Measurements from ENCODE around the gene LSM7. TPM values are rescaled to one million over a fixed set of nuclear protein-coding genes. Genes with fewer than 3 reads are reported as not detected.

Gene LSM7
- total RNA-seq, 3 donors from 2014 or later (not counting 1 experiment from before 2014, with no cell fraction given): 52.0 to 80.2 (median 77.4) TPM

- 93% methylated on average over 38 of the region's 38 CpGs for WGBS (ENCODE audit: insufficient coverage)
- intact Hi-C loops (cut with micrococcal nuclease): no loop called here
- DNase-seq: no peak
Observed at GRCh38 chr19:2340496-2341243, 12.3 kb upstream of the LSM7 start.

GRCh38 chr19:2339644-2340310 lies 11.4 kb upstream of the LSM7 start:
- H3K4me3 Mint-ChIP-seq: no peak overlapping the region
- TF ChIP-seq CTCF (IDR thresholded peaks at IDR 0.05): no peak
- Histone ChIP-seq H3K27ac (ENCODE audit: low read length) (no peak overlapping the region), H3K4me3 (ENCODE audit: low read length) (no peak overlapping the region), H3K27me3 (ENCODE audit: control insufficient read depth, insufficient read depth, low read length) (no peaks in the 10 kb centered on the region), H3K9me3 (ENCODE audit: control insufficient read depth, insufficient read depth, low read length) (no peaks in the 10 kb centered on the region), H3K4me1 (ENCODE audit: control insufficient read depth, insufficient read depth, low read length) (no peaks in the 10 kb centered on the region), H3K36me3 (ENCODE audit: control insufficient read depth, insufficient read depth, low read length) (peaks cover 17% of the 10 kb centered on the region)
- H3K27ac Mint-ChIP-seq: no peak overlapping the region
- 98% methylated on average over 52 of the region's 52 CpGs for WGBS (ENCODE audit: insufficient coverage)
- no peaks in the 10 kb centered on the region for H3K27me3 Mint-ChIP-seq (ENCODE audit: low read depth in 2 of 2)
- peaks cover 0 to 16% of the 10 kb centered on the region in 2 donors for H3K4me1 Mint-ChIP-seq
- ATAC-seq (no peak), DNase-seq (no peak)
- intact Hi-C loops (cut with micrococcal nuclease): no loop called here
- H3K9me3 Mint-ChIP-seq: no peaks in the 10 kb centered on the region
- H3K36me3 Mint-ChIP-seq: no peaks in the 10 kb centered on the region

More at GRCh38 chr19:2340496-2341243, 12.3 kb upstream of the LSM7 start:
- Mint-ChIP-seq H3K4me1 (peaks cover 0 to 12% of the 10 kb centered on the region in 2 donors), H3K27me3 (ENCODE audit: low read depth in 2 of 2) (no peaks in the 10 kb centered on the region), H3K36me3 (no peaks in the 10 kb centered on the region), H3K9me3 (no peaks in the 10 kb centered on the region), H3K4me3 (no peak overlapping the region), H3K27ac (no peak overlapping the region)
- Histone ChIP-seq H3K27ac (ENCODE audit: low read length) (no peak overlapping the region), H3K4me1 (ENCODE audit: control insufficient read depth, insufficient read depth, low read length) (no peaks in the 10 kb centered on the region), H3K36me3 (ENCODE audit: control insufficient read depth, insufficient read depth, low read length) (peaks cover 17% of the 10 kb centered on the region), H3K9me3 (ENCODE audit: control insufficient read depth, insufficient read depth, low read length) (no peaks in the 10 kb centered on the region), H3K27me3 (ENCODE audit: control insufficient read depth, insufficient read depth, low read length) (no peaks in the 10 kb centered on the region), H3K4me3 (ENCODE audit: low read length) (no peak overlapping the region)
- no peak for TF ChIP-seq CTCF (IDR thresholded peaks at IDR 0.05)
- ATAC-seq: no peak

GRCh38 chr19:2338751-2339643 lies 10.6 kb upstream of the LSM7 start:
- DNase-seq (no peak), ATAC-seq (no peak)
- Mint-ChIP-seq H3K36me3 (no peaks in the 10 kb centered on the region), H3K9me3 (no peaks in the 10 kb centered on the region), H3K27me3 (ENCODE audit: low read depth in 2 of 2) (no peaks in the 10 kb centered on the region), H3K27ac (no peak overlapping the region), H3K4me3 (no peak overlapping the region), H3K4me1 (peaks cover 0 to 16% of the 10 kb centered on the region in 2 donors)
- peaks cover 14% of the 10 kb centered on the region for H3K36me3 ChIP-seq (ENCODE audit: control insufficient read depth, insufficient read depth, low read length)
- no peak for TF ChIP-seq CTCF (IDR thresholded peaks at IDR 0.05)
- intact Hi-C loops (cut with micrococcal nuclease): no loop called here
- peaks cover 3% of the 10 kb centered on the region for H3K4me1 ChIP-seq (ENCODE audit: control insufficient read depth, insufficient read depth, low read length)
- H3K9me3 ChIP-seq (ENCODE audit: control insufficient read depth, insufficient read depth, low read length): no peaks in the 10 kb centered on the region
- H3K4me3 ChIP-seq (ENCODE audit: low read length): no peak overlapping the region
- no peaks in the 10 kb centered on the region for H3K27me3 ChIP-seq (ENCODE audit: control insufficient read depth, insufficient read depth, low read length)
- 98% methylated on average over 54 of the region's 54 CpGs for WGBS (ENCODE audit: insufficient coverage)
- H3K27ac ChIP-seq (ENCODE audit: low read length): no peak overlapping the region

All from natural killer cell (primary cell).